Astrocyte (in vitro differentiated cells and primary cell): ENCODE measurements around the gene SPSB2. TPM values are rescaled to one million over a fixed set of nuclear protein-coding genes. Genes with fewer than 3 reads are reported as not detected.

Experiments used
- DNase-seq: peaks from one replicate; pipeline ENCODE4 v3.0.0-alpha.2; 2010; ENCODE audit warnings: low read depth
- FAIRE-seq: peaks from 2 replicates; lab custom pipeline; 2011; peaks lifted over from hg19 to GRCh38; lab: Jason Lieb, UNC
- H2AFZ ChIP-seq: 2 replicates; pipeline ENCODE4 v1.6.0; 2012; ENCODE audit warnings: low read depth, low read length, inconsistent platforms
- H3K27ac ChIP-seq: 2 replicates; pipeline ENCODE4 v1.5.1; 2011; ENCODE audit warnings: low read depth, low read length, inconsistent platforms
- H3K27me3 ChIP-seq: 2 replicates; pipeline ENCODE4 v1.6.0; 2011; ENCODE audit warnings: low read length, inconsistent platforms; ENCODE audit not compliant: insufficient read depth
- H3K36me3 ChIP-seq: 2 replicates; pipeline ENCODE4 v1.5.1; 2011; ENCODE audit warnings: low read length, inconsistent platforms; ENCODE audit not compliant: insufficient read depth
- H3K4me1 ChIP-seq: 2 replicates; pipeline ENCODE4 v1.5.1; 2011; ENCODE audit warnings: low read length, inconsistent platforms; ENCODE audit not compliant: insufficient read depth
- H3K4me2 ChIP-seq: 2 replicates; pipeline ENCODE4 v1.6.0; 2012; ENCODE audit warnings: low read length, inconsistent platforms
- H3K4me3 ChIP-seq: 2 replicates; pipeline ENCODE4 v1.5.1; 2011; ENCODE audit warnings: low read depth, mild to moderate bottlenecking, low read length, inconsistent platforms; ENCODE audit not compliant: insufficient read depth
- H3K79me2 ChIP-seq: 2 replicates; pipeline ENCODE4 v1.6.0; 2012; ENCODE audit warnings: mild to moderate bottlenecking, low read length, inconsistent platforms; ENCODE audit not compliant: insufficient read depth
- H3K9ac ChIP-seq: 2 replicates; pipeline ENCODE4 v1.6.0; 2012; ENCODE audit warnings: mild to moderate bottlenecking, low read length, inconsistent platforms
- H3K9me3 ChIP-seq: 2 replicates; pipeline ENCODE4 v1.5.1; 2012; ENCODE audit warnings: low read depth, mild to moderate bottlenecking, low read length, inconsistent platforms; ENCODE audit not compliant: insufficient read depth
- H4K20me1 ChIP-seq: 2 replicates; pipeline ENCODE4 v1.6.0; 2012; ENCODE audit warnings: low read length, inconsistent platforms; ENCODE audit not compliant: insufficient read depth
- H3K27ac Mint-ChIP-seq: one replicate; pipeline ENCODE4 v1.8.0; 2021; ENCODE audit warnings: mild to moderate bottlenecking, mixed read lengths; ENCODE audit not compliant: unreplicated experiment
- H3K27me3 Mint-ChIP-seq: one replicate; pipeline ENCODE4 v1.8.0; 2021; ENCODE audit warnings: low read depth, mixed read lengths; ENCODE audit not compliant: unreplicated experiment
- H3K36me3 Mint-ChIP-seq: one replicate; pipeline ENCODE4 v1.8.0; 2021; ENCODE audit warnings: low read depth, mixed read lengths; ENCODE audit not compliant: unreplicated experiment
- H3K4me1 Mint-ChIP-seq: one replicate; pipeline ENCODE4 v1.8.0; 2021; ENCODE audit warnings: low read depth, mixed read lengths; ENCODE audit not compliant: unreplicated experiment
- H3K4me3 Mint-ChIP-seq: one replicate; pipeline ENCODE4 v1.8.0; 2021; ENCODE audit warnings: mild to moderate bottlenecking, moderate library complexity, mixed read lengths; ENCODE audit not compliant: unreplicated experiment
- H3K9me3 Mint-ChIP-seq: one replicate; pipeline ENCODE4 v1.8.0; 2021; ENCODE audit warnings: mild to moderate bottlenecking, mixed read lengths; ENCODE audit not compliant: unreplicated experiment
- EZH2 ChIP-seq: IDR thresholded peaks from 2 replicates; pipeline ENCODE4 v1.6.1; 2012; ENCODE audit warnings: mild to moderate bottlenecking, low read length, inconsistent platforms; ENCODE audit not compliant: insufficient read depth
- total RNA-seq: library from RNA; stranded (reverse); gene quantifications from 2 replicates; pipeline ENCODE4 v1.2.1, GENCODE V29; 2021
- TF ChIP-seq, protein P1 (sequence below): IDR thresholded peaks from 2 replicates; pipeline ENCODE4 v1.5.1; 2011; ENCODE audit warnings: low read depth, mild to moderate bottlenecking, inconsistent platforms, low read length, moderate library complexity; ENCODE audit not compliant: insufficient read depth

Gene SPSB2
- total RNA-seq, 1 donor from 2014 or later, result 4.9 TPM

DNA sequence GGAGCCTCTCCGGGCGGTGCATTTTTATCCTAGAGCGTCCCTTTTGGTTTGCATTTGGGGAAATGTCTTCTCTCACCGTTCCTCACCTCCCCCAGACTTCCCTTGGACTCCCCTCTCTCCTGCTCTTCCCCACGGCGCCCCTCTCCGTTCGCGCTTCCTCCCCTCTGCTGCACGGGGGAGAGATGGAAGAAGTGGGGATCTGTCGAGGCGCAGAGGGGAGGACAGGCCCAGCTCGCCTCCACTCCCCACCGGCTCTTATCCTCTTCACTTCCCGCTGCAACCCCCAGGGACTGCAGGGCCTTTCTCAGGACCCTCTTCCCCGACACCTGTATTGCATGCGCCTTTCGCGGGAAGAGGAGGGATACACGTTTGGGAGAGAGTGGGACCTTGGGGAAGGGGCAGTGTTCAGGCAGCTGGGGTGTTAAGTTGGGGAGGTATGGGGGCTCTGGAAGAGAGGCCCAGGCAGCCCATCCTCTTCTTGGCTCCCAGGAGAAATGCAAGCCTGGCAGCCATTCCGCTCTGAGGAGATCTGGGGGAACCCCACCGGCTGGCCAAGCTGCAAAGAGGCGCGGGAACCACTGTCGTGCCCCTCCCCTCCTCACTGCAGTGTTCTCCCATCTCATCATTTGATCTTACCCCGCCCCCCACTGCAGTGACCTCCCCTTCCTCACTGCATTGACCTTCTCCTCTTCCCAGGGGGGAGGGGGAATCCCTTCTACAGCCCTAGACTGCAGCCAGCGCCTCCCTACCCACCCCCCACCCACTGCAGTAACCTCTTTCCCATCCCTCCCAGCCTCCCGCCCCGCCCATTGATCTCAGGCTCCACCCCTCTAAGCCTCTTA lies 42.1 kb upstream of the SPSB2 start:
- Histone ChIP-seq H3K36me3 (peaks cover 2% of the 10 kb centered on the region), H3K4me2 (peak overlapping the region; percentile 97), H4K20me1 (no peaks in the 10 kb centered on the region), H3K4me3 (peak overlapping the region; percentile 63), H3K27me3 (no peaks in the 10 kb centered on the region), H3K79me2 (no peaks in the 10 kb centered on the region), H2AFZ (peak overlapping the region; percentile 69), H3K9ac (peak overlapping the region; percentile 75), H3K27ac (no peak overlapping the region), H3K4me1 (peaks cover 25% of the 10 kb centered on the region), H3K9me3 (no peaks in the 10 kb centered on the region)
- Mint-ChIP-seq H3K4me3 (peak overlapping the region; percentile 89), H3K36me3 (peaks cover 7% of the 10 kb centered on the region), H3K9me3 (no peaks in the 10 kb centered on the region), H3K27ac (peak overlapping the region; percentile 87), H3K4me1 (peaks cover 15% of the 10 kb centered on the region), H3K27me3 (peaks cover 5% of the 10 kb centered on the region)
- DNase-seq (no peak), FAIRE-seq (no peak)
- no peak for TF ChIP-seq EZH2
- TF ChIP-seq, protein P1, sequence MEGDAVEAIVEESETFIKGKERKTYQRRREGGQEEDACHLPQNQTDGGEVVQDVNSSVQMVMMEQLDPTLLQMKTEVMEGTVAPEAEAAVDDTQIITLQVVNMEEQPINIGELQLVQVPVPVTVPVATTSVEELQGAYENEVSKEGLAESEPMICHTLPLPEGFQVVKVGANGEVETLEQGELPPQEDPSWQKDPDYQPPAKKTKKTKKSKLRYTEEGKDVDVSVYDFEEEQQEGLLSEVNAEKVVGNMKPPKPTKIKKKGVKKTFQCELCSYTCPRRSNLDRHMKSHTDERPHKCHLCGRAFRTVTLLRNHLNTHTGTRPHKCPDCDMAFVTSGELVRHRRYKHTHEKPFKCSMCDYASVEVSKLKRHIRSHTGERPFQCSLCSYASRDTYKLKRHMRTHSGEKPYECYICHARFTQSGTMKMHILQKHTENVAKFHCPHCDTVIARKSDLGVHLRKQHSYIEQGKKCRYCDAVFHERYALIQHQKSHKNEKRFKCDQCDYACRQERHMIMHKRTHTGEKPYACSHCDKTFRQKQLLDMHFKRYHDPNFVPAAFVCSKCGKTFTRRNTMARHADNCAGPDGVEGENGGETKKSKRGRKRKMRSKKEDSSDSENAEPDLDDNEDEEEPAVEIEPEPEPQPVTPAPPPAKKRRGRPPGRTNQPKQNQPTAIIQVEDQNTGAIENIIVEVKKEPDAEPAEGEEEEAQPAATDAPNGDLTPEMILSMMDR, result no peak

DNA sequence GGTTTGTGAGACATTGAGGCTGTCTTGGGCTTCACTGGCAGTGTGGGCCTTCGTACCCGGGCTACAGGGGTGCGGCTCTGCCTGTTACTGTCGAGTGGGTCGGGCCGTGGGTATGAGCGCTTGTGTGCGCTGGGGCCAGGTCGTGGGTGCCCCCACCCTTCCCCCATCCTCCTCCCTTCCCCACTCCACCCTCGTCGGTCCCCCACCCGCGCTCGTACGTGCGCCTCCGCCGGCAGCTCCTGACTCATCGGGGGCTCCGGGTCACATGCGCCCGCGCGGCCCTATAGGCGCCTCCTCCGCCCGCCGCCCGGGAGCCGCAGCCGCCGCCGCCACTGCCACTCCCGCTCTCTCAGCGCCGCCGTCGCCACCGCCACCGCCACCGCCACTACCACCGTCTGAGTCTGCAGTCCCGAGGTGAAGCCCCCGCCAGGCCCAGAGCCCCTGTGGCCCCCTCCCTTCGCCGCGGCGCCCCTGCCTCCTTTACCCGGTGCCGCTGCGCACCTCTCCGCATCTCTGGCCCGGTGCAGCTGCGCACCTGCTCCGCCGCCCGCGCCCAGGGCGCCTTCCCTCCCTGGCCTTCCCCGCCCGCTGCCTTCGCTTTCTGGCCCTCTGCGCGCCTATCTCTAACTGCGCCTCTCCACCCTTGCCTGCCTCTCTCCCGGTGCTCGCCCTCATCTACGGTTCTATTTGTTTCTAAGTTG lies 41.3 kb upstream of the SPSB2 start, which contains the start of gene ENO2:
TSS of gene ENO2 (plus strand) at position 335 of the 701 bp plus-strand sequence. CDS start 1,253 bp downstream, outside the sequence.
- peak within 1 kb of the TSS; percentile 1 for H3K27ac ChIP-seq
- no peaks in the 10 kb centered on the region for H3K79me2 ChIP-seq
- peaks cover 5% of the 10 kb centered on the region for H3K27me3 Mint-ChIP-seq
- H4K20me1 ChIP-seq, result no peaks in the 10 kb centered on the region
- H3K36me3 Mint-ChIP-seq, result peaks cover 3% of the 10 kb centered on the region
- peak within 1 kb of the TSS; percentile 87 for H3K27ac Mint-ChIP-seq
- TF ChIP-seq, protein P1, result no peak
- no peak for TF ChIP-seq EZH2
- peak within 1 kb of the TSS; percentile 94 for H2AFZ ChIP-seq
- peak within 1 kb of the TSS; percentile 89 for H3K4me3 Mint-ChIP-seq
- FAIRE-seq, result no peak
- H3K9me3 ChIP-seq, result no peaks in the 10 kb centered on the region
- peak within 1 kb of the TSS; percentile 63 for H3K4me3 ChIP-seq
- H3K4me2 ChIP-seq, result peak within 1 kb of the TSS; percentile 97
- no peaks in the 10 kb centered on the region for H3K9me3 Mint-ChIP-seq
- H3K9ac ChIP-seq, result peak within 1 kb of the TSS; percentile 75
- H3K36me3 ChIP-seq, result no peaks in the 10 kb centered on the region
- H3K4me1 Mint-ChIP-seq, result peaks cover 15% of the 10 kb centered on the region
- no peaks in the 10 kb centered on the region for H3K27me3 ChIP-seq
- peak; percentile 33 for DNase-seq
- peaks cover 25% of the 10 kb centered on the region for H3K4me1 ChIP-seq
